Trophoblast cell (in vitro differentiated cells and primary cell): ENCODE results near the gene HEATR5A.

Source experiments
- DNase-seq, 2 donors: peaks; one replicate each; pipeline ENCODE4 v3.0.0-alpha.2; 2016
- H2AFZ ChIP-seq: 2 replicates; pipeline ENCODE4 v1.6.1; 2013; ENCODE audit warnings: low read length, moderate library complexity, mild to moderate bottlenecking; ENCODE audit not compliant: insufficient read depth, poor library complexity
- H2AK5ac ChIP-seq: 2 replicates; pipeline ENCODE4 v1.6.1; 2013; ENCODE audit warnings: mild to moderate bottlenecking, low read length
- H2BK120ac ChIP-seq: 2 replicates; pipeline ENCODE4 v1.6.1; 2013; ENCODE audit warnings: low read length, mild to moderate bottlenecking, moderate library complexity; ENCODE audit not compliant: insufficient read depth, poor library complexity
- H2BK12ac ChIP-seq: 2 replicates; pipeline ENCODE4 v1.6.1; 2013; ENCODE audit warnings: mild to moderate bottlenecking, low read length, moderate library complexity
- H2BK5ac ChIP-seq: 2 replicates; pipeline ENCODE4 v1.6.1; 2013; ENCODE audit warnings: low read length, low read depth, moderate library complexity, mild to moderate bottlenecking; ENCODE audit not compliant: poor library complexity
- H3K14ac ChIP-seq: 2 replicates; pipeline ENCODE4 v1.6.1; 2013; ENCODE audit warnings: mild to moderate bottlenecking, low read length
- H3K18ac ChIP-seq: 2 replicates; pipeline ENCODE4 v1.6.1; 2013; ENCODE audit warnings: mild to moderate bottlenecking, low read length
- H3K23ac ChIP-seq: 2 replicates; pipeline ENCODE4 v1.6.1; 2013; ENCODE audit warnings: low read length
- H3K27ac ChIP-seq: 2 replicates; pipeline ENCODE4 v1.5.1; 2013; ENCODE audit warnings: low read depth, mild to moderate bottlenecking, inconsistent platforms, low read length, moderate library complexity
- H3K27me3 ChIP-seq: 2 replicates; pipeline ENCODE4 v1.6.1; 2013; ENCODE audit warnings: inconsistent platforms, mild to moderate bottlenecking, low read length, moderate library complexity; ENCODE audit not compliant: insufficient read depth
- H3K36me3 ChIP-seq, 2 experiments: 1 replicate in 1 of 2; 2 replicates in 1 of 2; pipeline ENCODE4 v1.6.1; 2013; ENCODE audit warnings: low read length in 2 of 2, mild to moderate bottlenecking in 2 of 2, moderate library complexity in 1 of 2; ENCODE audit not compliant: insufficient read depth in 2 of 2, control insufficient read depth in 1 of 2
- H3K4ac ChIP-seq: 2 replicates; pipeline ENCODE4 v1.6.1; 2013; ENCODE audit warnings: low read depth, mild to moderate bottlenecking, low read length, moderate library complexity
- H3K4me1 ChIP-seq, 2 experiments: 1 replicate in 1 of 2; 2 replicates in 1 of 2; pipeline ENCODE4 v1.6.1; 2013; ENCODE audit warnings: low read length in 2 of 2, mild to moderate bottlenecking in 2 of 2, moderate library complexity in 1 of 2; ENCODE audit not compliant: insufficient read depth in 2 of 2, control insufficient read depth in 1 of 2
- H3K4me2 ChIP-seq: 2 replicates; pipeline ENCODE4 v1.6.1; 2013; ENCODE audit warnings: inconsistent platforms, mild to moderate bottlenecking, low read length, moderate library complexity
- H3K4me3 ChIP-seq: 2 replicates; pipeline ENCODE4 v1.5.1; 2013; ENCODE audit warnings: mild to moderate bottlenecking, low read depth, low read length, inconsistent platforms
- H3K79me1 ChIP-seq: one replicate; pipeline ENCODE4 v1.6.1; 2013; ENCODE audit warnings: low read length
- H3K79me2 ChIP-seq: 2 replicates; pipeline ENCODE4 v1.6.1; 2013; ENCODE audit warnings: low read length, mild to moderate bottlenecking; ENCODE audit not compliant: control insufficient read depth, insufficient read depth, poor library complexity
- H3K9ac ChIP-seq: 2 replicates; pipeline ENCODE4 v1.6.1; 2013; ENCODE audit warnings: mild to moderate bottlenecking, low read length
- H3K9me3 ChIP-seq: 2 replicates; pipeline ENCODE4 v1.6.1; 2013; ENCODE audit warnings: low read depth, mild to moderate bottlenecking, control low read depth, inconsistent platforms, low read length; ENCODE audit not compliant: insufficient read depth
- H4K12ac ChIP-seq: 2 replicates; pipeline ENCODE4 v1.6.1; 2013; ENCODE audit warnings: low read depth, mild to moderate bottlenecking, low read length, moderate library complexity
- H4K8ac ChIP-seq: 2 replicates; pipeline ENCODE4 v1.6.1; 2013; ENCODE audit warnings: low read depth, mild to moderate bottlenecking, low read length, moderate library complexity
- H4K91ac ChIP-seq: one replicate; pipeline ENCODE4 v1.6.1; 2013; ENCODE audit warnings: low read depth, mild to moderate bottlenecking, low read length, moderate library complexity
- WGBS: extraction: QIAGEN DNeasy Blood & Tissue Kit; methylation state at CpG from one replicate; pipeline ENCODE4 v1.1.7; 2013; ENCODE audit warnings: missing lambda C conversion rate; ENCODE audit not compliant: insufficient read length, insufficient coverage; ENCODE audit errors: extremely low coverage; 5-methylcytosine and 5-hydroxymethylcytosine counted together

HEATR5A gene

GRCh38 chr14:31402764-31403439 is 17.4 kb downstream of the HEATR5A start:
- H3K4me1 ChIP-seq, result no peaks in the 10 kb centered on the region
- H3K9me3 ChIP-seq, result no peaks in the 10 kb centered on the region
- H2AK5ac ChIP-seq, result no peak overlapping the region
- H2BK12ac ChIP-seq, result no peak overlapping the region
- H3K79me2 ChIP-seq, result peaks cover 2% of the 10 kb centered on the region
- no peaks in the 10 kb centered on the region for H3K27me3 ChIP-seq
- H3K4me3 ChIP-seq, result no peak overlapping the region
- H3K27ac ChIP-seq, result no peak overlapping the region
- no peak overlapping the region for H3K4me2 ChIP-seq
- no peak overlapping the region for H3K14ac ChIP-seq
- H3K79me1 ChIP-seq, result no peaks in the 10 kb centered on the region
- H4K8ac ChIP-seq, result no peak overlapping the region
- H2BK120ac ChIP-seq, result no peak overlapping the region
- H2BK5ac ChIP-seq, result no peak overlapping the region
- no peak overlapping the region for H2AFZ ChIP-seq
- H3K18ac ChIP-seq, result no peak overlapping the region
- DNase-seq, result no peak
- H3K36me3 ChIP-seq, result peaks cover 3 to 6% of the 10 kb centered on the region in 2 experiments
- H4K91ac ChIP-seq, result no peak overlapping the region
- no CpG with 5 or more reads among the region's 2 CpGs for WGBS
- no peak overlapping the region for H3K9ac ChIP-seq
- no peak overlapping the region for H3K23ac ChIP-seq
- no peak overlapping the region for H3K4ac ChIP-seq
- no peak overlapping the region for H4K12ac ChIP-seq

GRCh38 chr14:31401369-31401932 is 18.9 kb downstream of the HEATR5A start:
- no peak overlapping the region for H3K4ac ChIP-seq
- no peak overlapping the region for H3K18ac ChIP-seq
- H3K9me3 ChIP-seq, result no peaks in the 10 kb centered on the region
- H3K9ac ChIP-seq, result no peak overlapping the region
- no peak overlapping the region for H3K27ac ChIP-seq
- peaks cover 2% of the 10 kb centered on the region for H3K79me2 ChIP-seq
- no peaks in the 10 kb centered on the region for H3K27me3 ChIP-seq
- H3K14ac ChIP-seq, result no peak overlapping the region
- H2BK12ac ChIP-seq, result no peak overlapping the region
- H3K4me1 ChIP-seq, result no peaks in the 10 kb centered on the region
- H4K12ac ChIP-seq, result no peak overlapping the region
- no peak overlapping the region for H3K4me3 ChIP-seq
- H2AK5ac ChIP-seq, result no peak overlapping the region
- no peak overlapping the region for H3K23ac ChIP-seq
- peaks cover 3 to 8% of the 10 kb centered on the region in 2 experiments for H3K36me3 ChIP-seq
- no peak overlapping the region for H2BK5ac ChIP-seq
- no CpG with 5 or more reads among the region's 3 CpGs for WGBS
- H2AFZ ChIP-seq, result no peak overlapping the region
- H2BK120ac ChIP-seq, result no peak overlapping the region
- H3K79me1 ChIP-seq, result no peaks in the 10 kb centered on the region
- no peak overlapping the region for H4K91ac ChIP-seq
- no peak overlapping the region for H4K8ac ChIP-seq
- DNase-seq, result no peak
- H3K4me2 ChIP-seq, result no peak overlapping the region

GRCh38 chr14:31400031-31400638 is 20.2 kb downstream of the HEATR5A start:
- H3K36me3 ChIP-seq, result peaks cover 7% of the 10 kb centered on the region in 2 experiments
- no peak overlapping the region for H3K9ac ChIP-seq
- H3K18ac ChIP-seq, result no peak overlapping the region
- H3K4ac ChIP-seq, result no peak overlapping the region
- H3K4me1 ChIP-seq, result no peaks in the 10 kb centered on the region
- no peak overlapping the region for H3K4me2 ChIP-seq
- H3K27me3 ChIP-seq, result no peaks in the 10 kb centered on the region
- H4K91ac ChIP-seq, result no peak overlapping the region
- no peak overlapping the region for H2BK5ac ChIP-seq
- H3K4me3 ChIP-seq, result no peak overlapping the region
- no peak overlapping the region for H3K14ac ChIP-seq
- H4K12ac ChIP-seq, result no peak overlapping the region
- peaks cover under 1% of the 10 kb centered on the region for H3K79me2 ChIP-seq
- DNase-seq, result no peak
- H3K79me1 ChIP-seq, result no peaks in the 10 kb centered on the region
- H2AK5ac ChIP-seq, result no peak overlapping the region
- H2BK12ac ChIP-seq, result no peak overlapping the region
- no peak overlapping the region for H3K27ac ChIP-seq
- H3K9me3 ChIP-seq, result peaks cover 2% of the 10 kb centered on the region
- H2BK120ac ChIP-seq, result no peak overlapping the region
- no peak overlapping the region for H3K23ac ChIP-seq
- no peak overlapping the region for H4K8ac ChIP-seq
- H2AFZ ChIP-seq, result no peak overlapping the region
- no CpG with 5 or more reads among the region's 5 CpGs for WGBS

GRCh38 chr14:31395572-31396205 is 24.7 kb downstream of the HEATR5A start:
- Histone ChIP-seq H3K9me3 (peaks cover 2% of the 10 kb centered on the region), H3K9ac (no peak overlapping the region), H2BK5ac (no peak overlapping the region), H3K23ac (no peak overlapping the region), H2AK5ac (no peak overlapping the region), H3K4me1 (no peaks in the 10 kb centered on the region), H3K27ac (no peak overlapping the region), H3K27me3 (no peaks in the 10 kb centered on the region), H2BK120ac (no peak overlapping the region), H3K4ac (no peak overlapping the region), H4K91ac (no peak overlapping the region), H4K12ac (no peak overlapping the region), H3K18ac (no peak overlapping the region), H3K4me2 (no peak overlapping the region), H2AFZ (no peak overlapping the region), H3K36me3 (peaks cover 11 to 13% of the 10 kb centered on the region in 2 experiments), H3K79me2 (no peaks in the 10 kb centered on the region), H4K8ac (no peak overlapping the region), H3K4me3 (no peak overlapping the region), H3K14ac (no peak overlapping the region), H2BK12ac (no peak overlapping the region), H3K79me1 (no peaks in the 10 kb centered on the region)
- no peak for DNase-seq
- WGBS, result no CpG with 5 or more reads among the region's 4 CpGs
